IPS DF 6.9 (cell line): ENCODE results near the gene MACROD2.

Experiments
- DNase-seq: peaks from one replicate; pipeline ENCODE4 v3.0.0-alpha.2; 2013; ENCODE audit warnings: low read depth, low spot score
- H3K27ac ChIP-seq: one replicate; pipeline ENCODE4 v1.5.1; 2013; ENCODE audit warnings: low read length, control low read depth
- H3K27me3 ChIP-seq: 2 replicates; pipeline ENCODE4 v1.6.1; 2013; ENCODE audit warnings: mild to moderate bottlenecking, low read length; ENCODE audit not compliant: control insufficient read depth, insufficient read depth
- H3K36me3 ChIP-seq: 2 replicates; pipeline ENCODE4 v1.6.1; 2013; ENCODE audit warnings: low read length; ENCODE audit not compliant: control insufficient read depth, insufficient read depth
- H3K4me1 ChIP-seq: 2 replicates; pipeline ENCODE4 v1.6.1; 2013; ENCODE audit warnings: low read length; ENCODE audit not compliant: control insufficient read depth, insufficient read depth
- H3K4me3 ChIP-seq: 2 replicates; pipeline ENCODE4 v1.5.1; 2013; ENCODE audit warnings: mild to moderate bottlenecking, low read length
- H3K9me3 ChIP-seq: 2 replicates; pipeline ENCODE4 v1.6.1; 2013; ENCODE audit warnings: low read length, inconsistent platforms; ENCODE audit not compliant: control insufficient read depth, insufficient read depth
- WGBS: extraction: QIAGEN DNeasy Blood & Tissue Kit; methylation state at CpG from one replicate; pipeline ENCODE4 v1.1.7; 2013; ENCODE audit warnings: mixed read lengths, missing lambda C conversion rate; ENCODE audit not compliant: insufficient read length, insufficient coverage; 5-methylcytosine and 5-hydroxymethylcytosine counted together

The MACROD2 gene

DNA sequence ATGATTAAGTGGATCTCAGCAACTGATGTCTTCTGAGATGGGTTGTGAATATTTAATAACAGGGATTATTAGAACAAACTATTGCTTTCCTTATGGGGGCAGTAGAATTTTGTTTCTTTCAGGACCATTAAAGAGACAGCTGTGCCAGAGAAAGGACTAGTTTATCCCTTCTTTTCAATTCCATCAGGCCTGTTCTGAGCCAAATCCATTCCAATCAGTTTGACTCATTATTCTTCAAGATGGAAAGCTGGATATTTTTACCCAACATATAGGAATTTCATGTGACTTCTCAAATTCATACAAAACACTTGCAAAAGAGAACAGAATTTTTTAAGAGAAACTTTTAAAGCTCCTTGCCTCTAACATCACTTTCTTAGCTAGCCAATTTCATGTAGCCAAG lies 1064.1 kb downstream of the MACROD2 start:
- DNase-seq = no peak
- H3K9me3 ChIP-seq = no peaks in the 10 kb centered on the region
- H3K27ac ChIP-seq = no peak overlapping the region
- H3K4me1 ChIP-seq = no peaks in the 10 kb centered on the region
- H3K36me3 ChIP-seq = no peaks in the 10 kb centered on the region
- no peak overlapping the region for H3K4me3 ChIP-seq
- H3K27me3 ChIP-seq = no peaks in the 10 kb centered on the region

DNA sequence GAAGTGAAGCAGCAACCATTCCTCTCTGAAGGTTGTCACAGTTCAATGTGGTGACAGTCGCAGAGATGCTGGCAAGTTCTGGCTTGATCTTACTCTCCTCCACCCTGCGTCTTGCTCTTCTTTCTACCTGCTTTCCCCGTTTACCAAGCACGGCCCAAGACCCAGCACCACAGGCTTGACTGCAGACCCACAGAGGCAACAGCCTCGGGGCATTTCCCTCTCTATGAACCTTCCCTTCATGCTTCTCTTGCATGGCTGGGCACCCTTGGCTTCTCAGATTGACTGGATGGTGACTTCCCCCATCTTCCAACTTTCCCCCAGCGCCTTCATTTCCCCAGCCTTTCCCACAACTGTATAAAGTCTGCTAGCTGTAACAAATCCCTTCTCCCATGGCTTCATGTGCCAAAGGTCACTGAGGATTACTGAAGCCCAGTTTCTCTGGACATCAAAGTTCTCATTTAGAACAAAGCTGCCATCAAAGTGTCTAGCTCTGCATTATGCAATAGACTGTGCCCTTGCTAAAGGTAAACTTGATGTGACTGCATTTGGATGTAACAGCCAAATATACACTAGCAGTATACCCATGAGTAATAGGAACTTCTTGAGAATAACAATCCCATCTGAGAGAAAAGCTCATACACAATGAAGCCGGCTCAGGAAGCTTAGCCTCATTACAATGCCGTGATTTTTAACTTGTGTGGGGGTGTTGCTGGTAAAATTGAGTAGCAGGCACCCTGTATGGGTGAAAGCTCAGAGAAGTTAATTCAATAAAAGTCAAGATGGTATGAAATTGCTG lies 1065.1 kb downstream of the MACROD2 start:
- DNase-seq = no peak
- Histone ChIP-seq H3K36me3 (no peaks in the 10 kb centered on the region), H3K9me3 (no peaks in the 10 kb centered on the region), H3K4me3 (no peak overlapping the region), H3K27ac (no peak overlapping the region), H3K27me3 (no peaks in the 10 kb centered on the region), H3K4me1 (no peaks in the 10 kb centered on the region)
- no CpG with 5 or more reads among the region's 8 CpGs for WGBS

DNA sequence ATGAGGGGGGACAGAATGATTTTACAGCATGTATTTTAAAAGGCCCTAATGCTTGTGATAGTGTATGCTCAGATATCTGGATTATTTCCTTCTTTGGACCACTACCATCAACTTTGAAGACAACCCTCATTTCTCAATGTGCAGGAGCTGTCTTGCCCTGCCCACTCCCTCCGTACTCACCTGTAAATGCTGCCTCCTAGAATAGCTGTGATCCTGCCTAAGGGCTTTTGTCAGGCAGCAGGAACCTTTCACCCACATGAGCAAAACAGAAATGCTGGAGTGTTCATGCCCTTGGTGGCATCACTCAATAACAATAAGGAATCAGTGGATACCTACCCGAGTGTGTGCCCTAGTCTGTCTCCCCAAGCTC lies 1065.7 kb downstream of the MACROD2 start:
- Histone ChIP-seq H3K4me3 (no peak overlapping the region), H3K27ac (no peak overlapping the region), H3K4me1 (no peaks in the 10 kb centered on the region), H3K27me3 (no peaks in the 10 kb centered on the region), H3K36me3 (no peaks in the 10 kb centered on the region), H3K9me3 (no peaks in the 10 kb centered on the region)
- WGBS = no CpG with 5 or more reads among the region's 2 CpGs
- DNase-seq = no peak

DNA sequence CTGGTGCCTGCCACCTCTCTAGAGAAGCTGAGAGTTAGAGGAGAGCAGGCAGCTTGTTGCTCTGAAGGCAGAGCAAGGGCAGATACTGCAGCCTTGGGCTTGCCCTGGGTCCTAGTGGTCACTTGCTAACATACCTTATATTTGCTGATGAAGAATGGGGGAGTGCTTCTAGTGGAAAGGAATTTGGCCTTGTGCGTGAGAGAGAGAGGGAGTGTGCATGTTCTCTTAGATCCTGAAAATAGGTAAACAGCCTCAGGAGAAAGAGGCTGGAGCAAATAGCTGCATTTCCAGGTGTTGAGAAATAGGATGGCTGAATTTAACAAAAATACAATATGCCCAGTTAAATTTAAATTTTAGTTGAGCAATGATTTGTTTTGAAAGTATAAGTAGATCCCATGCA lies 1066.6 kb downstream of the MACROD2 start:
- no peaks in the 10 kb centered on the region for H3K27me3 ChIP-seq
- H3K4me1 ChIP-seq = no peaks in the 10 kb centered on the region
- H3K36me3 ChIP-seq = no peaks in the 10 kb centered on the region
- no peak overlapping the region for H3K27ac ChIP-seq
- no peaks in the 10 kb centered on the region for H3K9me3 ChIP-seq
- no peak for DNase-seq
- no peak overlapping the region for H3K4me3 ChIP-seq
- no CpG with 5 or more reads among the region's 1 CpG for WGBS

DNA sequence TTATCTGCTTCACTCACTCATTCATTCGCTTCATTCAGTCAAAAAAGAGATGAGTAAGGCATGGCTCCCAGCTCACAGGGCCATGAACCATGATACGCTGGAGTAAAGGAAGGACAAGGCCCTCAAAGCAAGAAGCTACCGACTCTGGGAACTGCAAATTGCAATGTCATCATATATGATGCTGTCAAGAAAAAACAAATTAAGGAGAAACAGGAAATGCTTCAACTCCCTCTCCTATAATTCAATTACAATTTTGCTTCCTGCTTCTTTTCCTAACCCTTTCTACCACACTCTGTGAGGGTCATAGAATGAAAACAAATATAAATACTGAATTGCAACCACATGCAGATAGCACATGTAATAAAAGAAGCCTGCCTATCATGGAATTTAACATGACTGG lies 1067.8 kb downstream of the MACROD2 start:
- no CpG with 5 or more reads among the region's 3 CpGs for WGBS
- Histone ChIP-seq H3K9me3 (no peaks in the 10 kb centered on the region), H3K27ac (no peak overlapping the region), H3K27me3 (no peaks in the 10 kb centered on the region), H3K4me1 (no peaks in the 10 kb centered on the region), H3K4me3 (no peak overlapping the region), H3K36me3 (no peaks in the 10 kb centered on the region)
- DNase-seq = no peak

DNA sequence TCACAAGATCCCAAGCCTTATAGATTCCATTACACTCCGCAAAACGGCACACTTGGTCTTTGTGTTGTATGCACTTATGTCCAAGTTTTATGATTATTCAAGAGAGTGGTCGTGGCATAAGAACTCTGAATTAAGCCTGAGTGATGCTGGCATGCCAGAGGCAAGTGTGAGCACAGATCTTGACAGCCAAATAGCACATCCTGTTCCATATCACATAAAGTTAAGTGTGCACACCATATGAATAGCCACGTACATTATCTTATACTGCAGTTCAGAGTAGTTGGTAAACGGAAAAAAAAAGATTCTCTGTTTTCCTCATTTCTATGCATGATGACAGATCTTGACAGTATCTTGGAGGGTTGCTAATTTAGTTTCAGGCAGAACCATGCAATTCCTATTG lies 1069.4 kb downstream of the MACROD2 start:
- DNase-seq = no peak
- no peaks in the 10 kb centered on the region for H3K27me3 ChIP-seq
- 0 out of 2 replicates have a peak, but pooled peaks cover 2% of the 10 kb centered on the region for H3K4me1 ChIP-seq
- no CpG with 5 or more reads among the region's 5 CpGs for WGBS
- H3K27ac ChIP-seq = no peak overlapping the region
- no peaks in the 10 kb centered on the region for H3K9me3 ChIP-seq
- no peaks in the 10 kb centered on the region for H3K36me3 ChIP-seq
- no peak overlapping the region for H3K4me3 ChIP-seq

DNA sequence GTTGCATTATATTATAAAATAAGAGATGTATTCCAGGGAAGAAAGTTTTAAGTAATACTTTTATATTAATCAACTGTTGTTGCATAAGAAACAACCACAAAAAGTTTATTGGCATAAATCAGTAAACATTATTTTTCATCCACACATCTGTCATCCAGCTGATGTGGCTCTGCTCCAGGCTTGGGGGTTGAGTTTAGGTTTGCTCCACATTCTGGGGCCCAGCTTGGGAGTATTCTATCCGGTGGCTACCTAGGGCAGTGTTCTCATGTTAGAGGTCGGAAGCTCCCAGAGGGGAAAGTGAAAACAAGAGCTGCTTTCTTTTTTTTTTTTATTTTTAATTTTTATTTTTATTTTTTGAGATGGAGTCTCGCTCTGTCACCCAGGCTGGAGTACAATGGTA lies 1070.5 kb downstream of the MACROD2 start:
- DNase-seq = no peak
- H3K27ac ChIP-seq = no peak overlapping the region
- no peaks in the 10 kb centered on the region for H3K9me3 ChIP-seq
- no CpG with 5 or more reads among the region's 3 CpGs for WGBS
- H3K4me1 ChIP-seq = 0 out of 2 replicates have a peak, but pooled peaks cover 2% of the 10 kb centered on the region
- no peak overlapping the region for H3K4me3 ChIP-seq
- no peaks in the 10 kb centered on the region for H3K27me3 ChIP-seq
- no peaks in the 10 kb centered on the region for H3K36me3 ChIP-seq

DNA sequence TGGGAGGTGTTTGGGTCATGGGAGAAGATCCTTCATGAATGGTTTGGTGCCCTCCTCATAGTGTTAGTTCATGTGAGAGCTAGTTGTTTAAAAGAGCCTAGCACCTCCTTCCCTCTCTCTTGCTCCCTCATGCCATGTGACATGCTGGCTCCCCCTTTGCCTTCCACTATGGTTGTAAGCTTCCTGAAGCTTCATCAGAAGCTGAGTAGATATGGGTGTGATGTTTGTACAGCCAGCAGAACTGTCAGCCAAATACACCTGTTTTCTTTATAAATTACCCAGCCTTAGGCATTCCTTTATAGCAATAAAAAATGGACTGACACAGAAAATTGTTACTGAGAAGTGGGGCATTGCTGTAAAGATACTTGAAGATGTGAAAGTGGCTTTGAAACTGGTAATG lies 1073.2 kb downstream of the MACROD2 start:
- no peak overlapping the region for H3K4me3 ChIP-seq
- no peak overlapping the region for H3K27ac ChIP-seq
- 0 out of 2 replicates have a peak, but pooled peaks cover 2% of the 10 kb centered on the region for H3K4me1 ChIP-seq
- no peaks in the 10 kb centered on the region for H3K36me3 ChIP-seq
- H3K27me3 ChIP-seq = no peaks in the 10 kb centered on the region
- DNase-seq = no peak
- no peaks in the 10 kb centered on the region for H3K9me3 ChIP-seq

DNA sequence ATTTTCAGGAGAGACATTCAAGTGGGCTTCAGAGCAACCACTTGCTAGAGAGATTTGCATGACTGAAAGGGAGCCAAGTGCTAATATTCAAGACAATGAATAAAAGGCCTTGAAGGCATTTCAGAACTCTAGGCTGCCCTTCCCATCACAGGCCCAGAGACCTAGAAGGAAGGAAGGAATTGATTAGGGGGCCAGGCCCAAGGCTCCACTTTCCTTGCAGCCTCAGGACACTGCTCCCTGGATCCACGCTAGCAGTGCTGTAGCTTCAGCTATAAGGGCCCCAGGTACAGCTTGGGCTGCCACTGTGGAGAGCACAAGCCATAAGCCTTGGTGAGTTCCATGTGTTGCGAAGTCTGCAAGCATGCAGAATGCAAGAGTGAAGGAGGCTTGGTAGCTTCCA lies 1074.0 kb downstream of the MACROD2 start:
- no peak for DNase-seq
- Histone ChIP-seq H3K9me3 (no peaks in the 10 kb centered on the region), H3K4me1 (0 out of 2 replicates have a peak, but pooled peaks cover 2% of the 10 kb centered on the region), H3K36me3 (no peaks in the 10 kb centered on the region), H3K27ac (no peak overlapping the region), H3K4me3 (no peak overlapping the region), H3K27me3 (no peaks in the 10 kb centered on the region)
- WGBS = no CpG with 5 or more reads among the region's 2 CpGs

DNA sequence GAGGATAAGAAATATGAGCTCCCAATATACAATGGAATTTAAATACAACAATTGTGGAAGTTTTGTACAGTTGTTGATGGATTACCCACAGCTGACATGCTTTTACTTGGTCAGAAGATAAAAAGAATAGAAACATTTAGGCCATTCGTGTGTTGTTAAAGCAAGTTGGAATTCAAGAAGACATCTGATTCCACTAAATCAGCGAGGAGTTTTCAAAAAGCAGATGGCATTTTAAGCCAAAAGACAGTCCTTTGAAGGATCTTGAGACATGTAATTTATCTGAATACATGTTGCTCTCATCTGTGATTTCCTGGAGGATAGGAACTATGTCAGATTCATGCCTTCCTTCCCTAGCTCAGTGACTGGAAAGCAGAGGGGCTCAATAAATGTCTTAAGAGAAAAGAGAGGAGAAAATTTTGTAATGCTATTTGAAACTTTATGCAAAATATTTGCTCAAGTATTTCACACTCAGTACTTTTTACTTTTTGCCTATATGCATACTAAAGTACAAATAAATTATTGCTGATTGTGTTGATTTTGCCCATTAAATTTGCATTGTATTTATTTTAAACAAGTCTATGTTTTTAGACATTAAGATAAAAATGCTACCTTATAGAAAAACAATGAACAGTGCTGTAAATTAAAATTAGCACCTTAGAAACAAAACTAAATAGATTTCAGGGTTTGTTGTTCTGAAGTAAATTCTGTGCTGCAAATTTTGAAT lies 1075.9 kb downstream of the MACROD2 start:
- Histone ChIP-seq H3K27ac (no peak overlapping the region), H3K4me3 (no peak overlapping the region), H3K9me3 (no peaks in the 10 kb centered on the region), H3K36me3 (no peaks in the 10 kb centered on the region), H3K4me1 (0 out of 2 replicates have a peak, but pooled peaks cover 2% of the 10 kb centered on the region), H3K27me3 (no peaks in the 10 kb centered on the region)
- WGBS = no CpG with 5 or more reads among the region's 2 CpGs
- no peak for DNase-seq

DNA sequence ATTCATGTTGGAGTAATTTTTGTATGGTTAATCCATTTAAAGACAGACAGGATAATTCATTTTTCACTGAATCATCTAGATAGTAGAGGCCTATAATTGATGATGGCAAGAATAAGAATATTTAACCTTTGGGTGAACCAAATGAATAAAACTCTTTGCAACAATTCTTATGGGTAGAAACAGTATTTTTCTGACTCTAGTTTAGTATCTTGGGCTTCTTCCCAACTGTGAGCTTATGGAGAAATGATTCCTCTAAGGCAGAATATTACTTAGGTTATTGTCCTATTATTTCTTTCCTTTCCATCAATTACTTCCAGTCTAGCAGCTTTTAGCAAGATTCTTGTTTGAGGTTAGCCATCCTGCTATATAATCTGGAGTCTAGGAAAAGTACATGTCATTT lies 1077.0 kb downstream of the MACROD2 start:
- Histone ChIP-seq H3K9me3 (no peaks in the 10 kb centered on the region), H3K4me1 (0 out of 2 replicates have a peak, but pooled peaks cover 2% of the 10 kb centered on the region), H3K36me3 (no peaks in the 10 kb centered on the region), H3K27ac (no peak overlapping the region), H3K4me3 (no peak overlapping the region), H3K27me3 (no peaks in the 10 kb centered on the region)
- DNase-seq = no peak
